KOPT-K1 (cell line): Measurements from ENCODE around the gene IGSF23.
"Not testable (repeated sequence)": the region's sequence is repeated elsewhere in the genome, so short reads cannot be mapped to it uniquely, and the experiment has no call there.

ENCODE experiments used
- H3K27ac ChIP-seq: fragments of 200-600 bp; sonication (generic); 2 replicates; pipeline ENCODE4 v1.5.1; 2016; ENCODE audit warnings: antibody characterized with exemption, mild to moderate bottlenecking, low read depth, low read length; ENCODE audit not compliant: poor library complexity, severe bottlenecking
- H3K36me3 ChIP-seq: fragments of 200-600 bp; sonication (generic); 2 replicates; pipeline ENCODE4 v1.5.1; 2017; ENCODE audit warnings: antibody characterized with exemption, mild to moderate bottlenecking, low read length, moderate library complexity; ENCODE audit not compliant: insufficient read depth
- H3K9me3 ChIP-seq: fragments of 200-600 bp; sonication (generic); 2 replicates; pipeline ENCODE4 v1.5.1; 2017; ENCODE audit warnings: antibody characterized with exemption, low read length, mild to moderate bottlenecking; ENCODE audit not compliant: insufficient read depth, poor library complexity, severe bottlenecking

The IGSF23 gene

DNA sequence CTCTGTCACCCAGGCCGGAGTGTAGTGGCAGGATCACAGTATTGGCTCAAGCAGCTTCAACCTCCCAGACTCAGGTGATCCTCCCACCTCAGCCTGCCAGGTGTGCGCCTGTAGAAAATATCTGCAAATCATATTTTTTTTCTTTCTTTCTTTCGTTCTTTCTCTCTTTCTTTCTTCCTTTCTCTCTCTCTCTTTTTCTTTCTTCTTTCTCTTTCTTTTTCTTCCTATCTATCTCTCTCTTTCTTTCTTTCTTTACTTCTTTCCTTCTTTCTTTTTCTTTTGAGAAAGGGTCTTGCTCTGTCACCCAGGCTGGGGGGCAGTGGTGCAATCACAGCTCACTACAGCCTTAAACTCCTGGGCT is 16.3 kb upstream of the IGSF23 start:
- no peaks in the 10 kb centered on the region for H3K36me3 ChIP-seq
- H3K27ac ChIP-seq, result no peak overlapping the region
- H3K9me3 ChIP-seq, result peaks cover 8% of the 10 kb centered on the region

DNA sequence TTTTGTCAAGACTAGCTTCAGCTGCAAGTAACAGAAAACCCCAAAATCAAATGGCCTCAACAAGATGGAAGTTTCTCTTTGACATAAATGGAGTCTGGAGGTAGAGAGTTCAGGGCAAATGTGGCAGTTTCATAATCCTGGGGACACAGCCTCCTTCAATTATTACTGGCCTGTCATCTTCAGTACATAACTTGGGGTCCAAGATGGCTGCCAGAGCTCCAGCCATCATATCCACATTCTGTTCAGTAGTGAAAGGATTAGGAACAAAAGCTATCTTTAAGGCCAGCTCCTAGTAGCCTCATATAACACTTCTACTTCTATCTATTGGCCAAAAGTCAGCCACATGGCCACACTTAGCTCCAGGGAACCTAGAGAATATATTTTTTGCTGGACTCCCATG is 15.0 kb upstream of the IGSF23 start:
- Histone ChIP-seq H3K36me3 (no peaks in the 10 kb centered on the region), H3K9me3 (peaks cover 8% of the 10 kb centered on the region), H3K27ac (no peak overlapping the region)

DNA sequence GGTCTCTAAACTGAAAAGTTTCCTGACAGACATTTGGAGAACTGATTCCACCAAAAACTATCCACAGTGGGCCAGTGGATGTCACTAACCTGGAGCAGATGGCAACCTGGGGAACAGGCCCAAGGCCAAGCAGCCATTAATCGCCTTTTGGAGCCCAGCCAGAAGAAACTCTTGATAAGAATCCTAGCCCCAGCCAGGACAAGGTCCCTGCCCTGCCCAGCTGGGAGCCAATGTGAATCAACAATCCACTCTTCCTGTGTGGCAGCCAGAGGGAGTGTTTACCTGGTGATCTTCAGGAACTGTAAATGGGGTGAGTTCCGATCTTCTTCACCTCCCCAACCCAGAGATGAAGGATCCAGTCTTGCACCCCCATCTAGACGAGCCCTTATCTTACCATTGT is 14.5 kb upstream of the IGSF23 start:
- Histone ChIP-seq H3K27ac (no peak overlapping the region), H3K9me3 (peaks cover 8% of the 10 kb centered on the region), H3K36me3 (no peaks in the 10 kb centered on the region)

DNA sequence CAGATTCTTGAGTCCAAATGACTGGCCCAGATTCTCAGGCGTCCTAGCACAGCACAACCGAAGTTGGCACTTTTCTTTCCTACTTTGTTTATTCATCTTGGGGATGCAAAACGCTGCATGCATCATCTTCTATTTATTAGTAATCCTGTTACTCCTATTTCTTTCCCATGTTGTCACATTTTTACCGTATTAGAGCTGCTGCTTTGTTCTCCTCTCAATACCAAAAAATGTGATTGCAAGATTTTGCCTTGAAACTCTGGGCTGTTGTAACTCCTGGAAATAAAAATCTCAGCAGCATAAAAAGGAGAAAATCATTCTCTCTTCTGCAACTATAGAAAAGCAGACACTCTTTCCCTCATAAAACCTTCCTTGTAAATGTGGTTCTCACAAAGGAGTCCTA is 12.9 kb upstream of the IGSF23 start:
- Histone ChIP-seq H3K36me3 (no peaks in the 10 kb centered on the region), H3K9me3 (peaks cover 8% of the 10 kb centered on the region), H3K27ac (no peak overlapping the region)

DNA sequence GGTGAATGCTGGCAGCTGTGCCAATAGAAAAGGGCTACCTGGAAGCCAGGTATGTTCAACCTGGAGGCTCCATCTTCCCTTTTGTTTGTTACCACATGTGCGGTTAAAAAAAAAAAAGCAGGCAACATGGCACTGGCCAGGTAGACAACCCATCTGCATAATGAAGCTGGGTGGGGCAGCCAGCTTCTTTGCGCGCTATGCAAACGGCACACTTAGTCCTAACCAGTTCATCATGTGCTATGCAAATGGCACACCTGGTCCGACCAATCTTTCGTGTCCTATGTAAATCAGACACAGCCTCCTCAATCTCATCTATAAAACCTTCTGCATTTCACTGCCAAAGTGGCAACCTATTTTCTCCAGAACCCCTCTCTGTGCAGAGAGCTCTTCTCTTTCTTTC is 11.3 kb upstream of the IGSF23 start:
- peaks cover 18% of the 10 kb centered on the region for H3K9me3 ChIP-seq
- no peak overlapping the region for H3K27ac ChIP-seq

DNA sequence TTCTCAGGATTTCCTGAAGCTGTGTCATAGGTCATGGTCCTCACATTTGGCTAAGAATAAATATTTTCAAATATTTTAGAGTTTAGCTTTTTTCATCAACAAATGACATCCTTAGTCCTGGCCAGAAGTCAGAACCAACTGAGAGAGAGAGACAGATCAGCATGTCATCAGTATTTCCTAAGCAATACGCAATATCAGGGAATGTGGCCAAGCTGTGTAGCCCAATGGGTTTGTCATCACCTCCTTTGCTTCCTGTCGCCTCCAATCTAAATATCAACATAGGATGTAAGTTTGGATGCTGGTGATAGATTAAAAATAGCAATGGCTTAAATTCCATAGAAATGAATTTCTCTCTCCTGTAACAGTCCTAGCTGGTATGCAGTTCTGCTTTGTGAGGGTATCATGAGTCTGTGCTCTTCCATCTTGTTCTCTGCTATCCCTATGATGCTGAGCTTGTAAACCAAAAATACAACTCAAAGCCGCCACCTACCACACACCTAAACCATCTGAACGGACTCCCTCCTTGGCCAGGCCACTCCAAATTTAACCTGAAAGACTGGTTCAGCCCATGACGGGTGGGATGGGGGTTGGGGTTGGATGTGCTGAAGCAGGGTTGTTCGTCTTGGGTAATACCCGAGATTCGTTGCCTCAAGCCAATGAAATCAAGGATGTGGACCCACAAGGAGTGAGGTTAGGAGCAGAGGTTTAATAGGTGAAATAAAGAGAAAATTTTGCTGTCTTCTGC is 10.0 kb upstream of the IGSF23 start:
- no peaks in the 10 kb centered on the region for H3K36me3 ChIP-seq
- peaks cover 12% of the 10 kb centered on the region for H3K9me3 ChIP-seq
- no peak overlapping the region for H3K27ac ChIP-seq

More for the DNA sequence above, 11.3 kb upstream of the IGSF23 start:
- no peaks in the 10 kb centered on the region for H3K36me3 ChIP-seq

DNA sequence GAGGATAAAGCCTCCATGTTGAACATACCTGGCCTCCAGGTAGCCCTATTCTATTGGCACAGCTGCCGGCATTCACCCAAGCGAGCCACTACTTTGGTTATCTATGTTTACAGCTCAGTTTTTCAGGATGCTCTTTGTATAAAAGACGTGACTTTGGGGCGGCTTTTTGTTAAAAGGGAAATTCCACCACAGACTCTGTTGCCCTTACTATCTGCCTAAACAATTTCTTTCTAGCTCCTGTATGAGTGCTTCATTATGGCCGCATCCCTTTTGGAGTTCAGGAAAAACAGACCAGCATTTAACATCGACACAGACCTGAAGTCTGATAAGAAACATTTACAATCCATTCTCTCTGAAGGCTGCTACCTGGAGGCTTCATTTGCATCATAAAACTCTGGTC is 9.1 kb upstream of the IGSF23 start:
- Histone ChIP-seq H3K9me3 (peaks cover 10% of the 10 kb centered on the region), H3K36me3 (no peaks in the 10 kb centered on the region), H3K27ac (no peak overlapping the region)

DNA sequence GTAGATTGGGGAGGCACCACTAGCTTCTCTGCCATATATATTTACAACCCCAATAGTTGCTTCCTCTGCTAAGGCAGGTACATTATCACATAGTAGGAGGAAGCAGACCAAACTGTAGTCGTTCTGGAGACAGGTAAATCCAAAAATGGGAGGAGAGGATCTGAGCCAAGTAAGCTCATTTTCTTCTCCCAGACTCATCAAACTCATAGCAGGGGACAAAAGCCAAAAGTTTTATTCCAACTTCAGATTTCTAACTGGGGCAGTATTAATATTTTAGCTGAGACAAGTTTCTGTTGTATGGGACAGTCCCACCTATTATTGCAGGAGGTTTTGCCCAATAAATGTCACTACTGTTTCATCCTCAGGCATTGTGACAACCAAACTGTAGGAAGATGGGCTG is 7.8 kb upstream of the IGSF23 start:
- no peak overlapping the region for H3K27ac ChIP-seq
- H3K9me3 ChIP-seq, result peaks cover 10% of the 10 kb centered on the region
- no peaks in the 10 kb centered on the region for H3K36me3 ChIP-seq

DNA sequence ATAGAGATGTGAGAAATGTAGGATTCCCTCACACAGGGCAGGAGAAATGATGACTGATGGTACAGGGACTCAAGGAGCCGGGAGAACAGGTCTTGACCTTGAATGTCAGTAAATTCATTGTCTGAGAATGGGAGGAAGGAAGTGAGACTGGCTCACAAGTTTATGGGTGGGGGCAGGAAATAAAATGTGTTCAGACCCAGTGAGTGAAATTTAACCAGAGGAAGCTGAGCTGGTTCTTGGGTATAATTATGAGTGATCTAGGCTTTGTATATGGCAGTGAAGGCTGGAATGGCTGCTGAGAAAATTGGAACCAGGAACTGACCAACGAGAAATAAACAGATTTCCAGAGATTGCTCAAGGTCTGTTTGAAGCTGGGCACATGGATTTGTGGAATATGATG is 6.3 kb upstream of the IGSF23 start:
- Histone ChIP-seq H3K36me3 (no peaks in the 10 kb centered on the region), H3K27ac (no peak overlapping the region), H3K9me3 (peaks cover 10% of the 10 kb centered on the region)

DNA sequence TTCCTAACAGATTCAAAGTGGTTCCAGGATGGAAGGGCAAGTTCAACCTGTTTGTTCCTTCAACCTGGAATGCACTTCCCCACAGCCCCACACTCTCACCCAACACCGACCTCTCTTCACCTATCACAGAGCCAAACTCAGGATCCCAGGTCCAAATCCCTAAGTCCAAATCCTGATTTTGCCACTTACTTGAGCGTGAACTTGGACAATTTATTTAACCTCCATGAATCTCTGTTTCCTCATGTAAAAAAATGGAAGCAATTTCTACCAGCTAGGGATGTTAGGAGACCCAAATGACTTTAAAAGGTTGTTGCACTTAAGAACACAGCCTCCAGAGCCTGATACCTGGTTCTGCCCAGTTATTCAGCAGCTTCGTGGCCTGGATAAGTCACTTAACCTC is 5.4 kb upstream of the IGSF23 start:
- H3K36me3 ChIP-seq, result no peaks in the 10 kb centered on the region
- H3K9me3 ChIP-seq, result peaks cover 10% of the 10 kb centered on the region
- H3K27ac ChIP-seq, result no peak overlapping the region

DNA sequence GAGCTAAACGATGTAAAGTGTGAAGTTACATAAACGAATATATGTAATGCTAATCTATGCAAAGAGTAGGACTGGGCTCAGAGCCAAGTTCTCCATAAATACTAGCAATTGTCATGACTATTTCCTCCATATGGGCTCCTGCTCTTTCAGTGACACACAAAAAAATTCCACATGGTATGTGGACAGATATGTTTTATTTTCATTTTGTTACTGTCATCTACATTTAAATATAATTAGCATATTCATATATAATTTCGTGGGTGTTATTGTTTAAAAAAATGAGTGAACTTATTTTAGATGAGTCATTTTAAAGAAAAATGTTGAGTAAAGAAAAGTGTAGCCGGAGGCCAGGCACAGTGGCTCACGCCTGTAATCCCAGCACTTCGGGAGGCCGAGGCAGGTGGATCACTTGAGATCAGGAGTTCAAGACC is 5.0 kb upstream of the IGSF23 start:
- Histone ChIP-seq H3K36me3 (no peaks in the 10 kb centered on the region), H3K9me3 (peaks cover 10% of the 10 kb centered on the region), H3K27ac (no peak overlapping the region)

DNA sequence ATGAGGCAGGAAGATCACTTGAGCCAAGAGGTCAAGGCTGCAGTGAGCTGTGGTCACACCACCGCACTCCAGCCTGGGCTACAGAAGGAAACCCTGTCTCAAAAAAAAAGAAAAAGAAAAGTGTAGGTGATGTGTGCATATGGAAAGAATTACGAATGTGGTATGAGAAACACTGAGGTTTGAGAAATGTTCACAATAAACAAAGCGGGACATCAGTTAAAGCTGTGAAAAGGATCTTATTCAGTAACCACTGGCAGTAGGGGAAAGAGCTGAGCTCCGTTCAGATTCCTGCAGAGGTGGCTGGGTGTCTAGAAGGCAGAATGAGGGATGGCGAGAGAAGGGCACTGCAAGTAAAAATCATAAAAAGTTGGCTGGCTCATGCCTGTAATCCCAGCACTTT is 4.1 kb upstream of the IGSF23 start:
- H3K27ac ChIP-seq, result no peak overlapping the region
- H3K36me3 ChIP-seq, result no peaks in the 10 kb centered on the region
- peaks cover 10% of the 10 kb centered on the region for H3K9me3 ChIP-seq

DNA sequence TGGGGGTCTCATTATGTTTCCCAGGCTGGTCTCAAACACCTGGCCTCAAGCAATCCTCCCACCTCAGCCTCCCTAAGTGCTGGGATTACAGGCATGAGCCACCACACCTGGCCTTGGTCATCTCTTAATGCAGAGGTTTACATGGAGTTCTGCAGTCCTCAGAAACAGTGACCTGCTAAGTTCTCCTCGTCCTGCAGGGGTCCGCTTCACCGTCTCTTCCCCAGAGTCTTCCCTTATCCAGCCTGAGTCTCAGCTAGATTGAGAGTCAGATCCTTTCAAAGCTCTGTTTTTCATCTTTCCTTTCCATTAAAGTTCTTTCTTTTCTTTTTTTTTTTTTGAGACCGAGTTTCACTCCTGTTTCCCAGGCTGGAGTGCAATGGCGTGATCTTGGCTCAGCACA is 2.9 kb upstream of the IGSF23 start:
- not testable (repeated sequence) for H3K36me3 ChIP-seq, H3K27ac ChIP-seq
- peaks cover 10% of the 10 kb centered on the region for H3K9me3 ChIP-seq

DNA sequence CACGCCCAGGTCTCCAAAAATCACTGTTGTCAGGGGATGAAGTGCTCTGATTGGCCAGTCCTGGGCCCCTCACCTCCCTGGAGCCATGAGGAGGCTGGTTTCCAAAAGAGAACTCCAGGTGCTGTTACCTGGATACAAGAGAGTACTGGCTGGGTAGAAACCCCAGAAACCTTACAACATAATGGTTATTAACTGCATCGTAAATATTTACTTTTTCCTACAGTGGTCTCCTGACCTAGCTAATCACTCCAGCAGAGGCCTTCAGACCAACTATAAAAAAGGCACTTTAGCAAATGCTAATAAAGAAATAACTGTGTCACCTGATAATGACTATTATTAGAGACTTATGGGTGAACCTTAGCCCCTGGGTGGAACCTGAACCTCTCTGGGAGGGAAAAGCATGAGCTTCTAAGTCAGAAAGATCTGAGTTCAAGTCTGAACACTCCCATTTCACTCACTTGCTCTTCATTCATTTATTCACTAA is 1.5 kb upstream of the IGSF23 start:
- H3K9me3 ChIP-seq, result peaks cover 2% of the 10 kb centered on the region
- no peak overlapping the region for H3K27ac ChIP-seq
- H3K36me3 ChIP-seq, result no peaks in the 10 kb centered on the region

DNA sequence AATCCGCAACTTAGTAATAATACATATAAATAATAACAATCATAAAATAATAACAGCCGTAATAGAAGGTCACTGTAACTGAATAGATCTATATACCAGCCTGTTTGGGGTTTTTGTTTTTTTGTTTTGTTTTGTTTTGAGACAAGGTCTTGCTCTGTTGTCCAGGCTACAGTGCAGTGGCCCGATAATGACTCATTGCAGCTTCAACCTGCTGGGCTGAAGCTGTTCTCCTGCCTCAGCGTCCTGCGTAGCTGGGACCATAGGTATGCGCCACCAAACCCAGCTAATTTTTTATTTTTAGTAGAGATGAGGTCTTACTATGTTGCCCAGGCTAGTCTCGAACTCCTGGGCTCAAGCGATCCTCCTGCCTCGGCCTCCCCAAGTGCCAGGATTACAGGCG is 950 bp downstream of the IGSF23 start:
- H3K9me3 ChIP-seq, result no peaks in the 10 kb centered on the region
- H3K27ac ChIP-seq, result no peak overlapping the region
- no peaks in the 10 kb centered on the region for H3K36me3 ChIP-seq

DNA sequence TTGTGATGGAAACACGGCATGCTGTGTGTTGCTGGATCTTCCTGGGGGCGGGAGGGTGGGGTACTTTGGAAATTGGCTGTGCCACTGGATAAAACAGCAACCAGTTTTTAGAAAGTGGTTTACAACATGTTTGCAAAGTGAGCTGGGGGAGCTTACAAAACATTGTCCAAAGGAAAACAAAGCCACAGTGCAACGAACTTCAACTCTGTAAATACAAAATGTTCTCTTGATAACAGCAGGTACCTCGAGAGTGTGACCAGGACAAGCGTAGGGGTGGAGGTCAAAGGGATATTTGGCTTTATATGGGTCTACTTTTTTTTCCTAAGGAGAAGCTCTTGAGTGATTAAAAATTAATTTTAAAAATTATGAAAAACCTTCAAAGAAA is 2.5 kb downstream of the IGSF23 start:
- no peak overlapping the region for H3K27ac ChIP-seq
- no peaks in the 10 kb centered on the region for H3K9me3 ChIP-seq
- H3K36me3 ChIP-seq, result no peaks in the 10 kb centered on the region
